H9 (cell line): Measurements from ENCODE around the gene PPFIBP1. TPM values are rescaled to one million over a fixed set of nuclear protein-coding genes. Genes with fewer than 3 reads are reported as not detected.

Experiments
- DNase-seq: peaks from one replicate; pipeline ENCODE4 v3.0.0-alpha.2; 2017
- H2AFZ ChIP-seq: one replicate; pipeline ENCODE4 v1.6.1; 2013; ENCODE audit warnings: mild to moderate bottlenecking, low read length, control low read depth, moderate library complexity
- H2AK5ac ChIP-seq: 2 replicates; pipeline ENCODE4 v1.6.1; 2013; ENCODE audit warnings: low read length, control low read depth, mixed read lengths; ENCODE audit not compliant: insufficient read length
- H2BK120ac ChIP-seq: one replicate; pipeline ENCODE4 v1.6.1; 2013; ENCODE audit warnings: low read depth, mild to moderate bottlenecking, low read length, control low read depth, inconsistent platforms; ENCODE audit not compliant: poor library complexity, severe bottlenecking
- H2BK12ac ChIP-seq: 2 replicates; pipeline ENCODE4 v1.6.1; 2013; ENCODE audit warnings: low read length, control low read depth, mixed read lengths, low read depth; ENCODE audit not compliant: insufficient read length
- H2BK15ac ChIP-seq: 2 replicates; pipeline ENCODE4 v1.6.1; 2013; ENCODE audit warnings: low read depth, low read length, control low read depth
- H2BK20ac ChIP-seq: one replicate; pipeline ENCODE4 v1.6.1; 2013; ENCODE audit warnings: low read depth, mild to moderate bottlenecking, low read length, control low read depth, inconsistent platforms; ENCODE audit not compliant: poor library complexity, severe bottlenecking
- H2BK5ac ChIP-seq: 2 replicates; pipeline ENCODE4 v1.6.1; 2013; ENCODE audit warnings: low read length, control low read depth, mixed read lengths; ENCODE audit not compliant: insufficient read length
- H3K14ac ChIP-seq: 2 replicates; pipeline ENCODE4 v1.6.1; 2013; ENCODE audit warnings: low read length, control low read depth; ENCODE audit not compliant: insufficient read depth
- H3K18ac ChIP-seq: 2 replicates; pipeline ENCODE4 v1.6.1; 2013; ENCODE audit warnings: low read depth, mild to moderate bottlenecking, mixed read lengths, low read length, control low read depth; ENCODE audit not compliant: insufficient read length
- H3K23ac ChIP-seq: 2 replicates; pipeline ENCODE4 v1.6.1; 2013; ENCODE audit warnings: low read length, control low read depth, mixed read lengths, low read depth; ENCODE audit not compliant: insufficient read length
- H3K23me2 ChIP-seq: 2 replicates; pipeline ENCODE4 v1.6.1; 2013; ENCODE audit warnings: low read depth, mild to moderate bottlenecking, mixed read lengths, low read length, control low read depth; ENCODE audit not compliant: insufficient read length, poor library complexity, severe bottlenecking
- H3K27ac ChIP-seq: 2 replicates; pipeline ENCODE4 v1.5.1; 2013; ENCODE audit warnings: low read length, control low read depth, mixed read lengths, low read depth; ENCODE audit not compliant: insufficient read length
- H3K27me3 ChIP-seq: 2 replicates; pipeline ENCODE4 v1.6.1; 2013; ENCODE audit warnings: low read length, control low read depth, inconsistent platforms; ENCODE audit not compliant: insufficient read depth
- H3K4ac ChIP-seq: 2 replicates; pipeline ENCODE4 v1.6.1; 2013; ENCODE audit warnings: low read depth, mild to moderate bottlenecking, control low read depth, inconsistent platforms, low read length, moderate library complexity
- H3K4me1 ChIP-seq: 2 replicates; pipeline ENCODE4 v1.6.1; 2013; ENCODE audit warnings: low read length, control low read depth, inconsistent platforms; ENCODE audit not compliant: insufficient read depth
- H3K4me2 ChIP-seq: 2 replicates; pipeline ENCODE4 v1.6.1; 2013; ENCODE audit warnings: low read length, control low read depth, mixed read lengths; ENCODE audit not compliant: insufficient read length, insufficient read depth
- H3K56ac ChIP-seq: 2 replicates; pipeline ENCODE4 v1.6.1; 2013; ENCODE audit warnings: low read depth, mild to moderate bottlenecking, mixed read lengths, low read length, control low read depth; ENCODE audit not compliant: insufficient read length
- H3K79me1 ChIP-seq: 2 replicates; pipeline ENCODE4 v1.6.1; 2013; ENCODE audit warnings: low read depth, mild to moderate bottlenecking, moderate library complexity, low read length, control low read depth, inconsistent platforms; ENCODE audit not compliant: insufficient read depth, poor library complexity, severe bottlenecking
- H3K79me2 ChIP-seq: 2 replicates; pipeline ENCODE4 v1.6.1; 2013; ENCODE audit warnings: low read length, control low read depth, inconsistent platforms; ENCODE audit not compliant: insufficient read depth
- H3K9ac ChIP-seq: 2 replicates; pipeline ENCODE4 v1.6.1; 2013; ENCODE audit warnings: low read length, control low read depth, mixed read lengths; ENCODE audit not compliant: insufficient read length; ENCODE audit errors: extremely low read depth
- H3K9me3 ChIP-seq: one replicate; pipeline ENCODE4 v1.6.1; 2013; ENCODE audit warnings: low read depth, low read length, inconsistent platforms; ENCODE audit not compliant: control insufficient read depth
- H3T11ph ChIP-seq: one replicate; pipeline ENCODE4 v1.6.1; 2013; ENCODE audit warnings: mild to moderate bottlenecking, low read length, control low read depth, inconsistent platforms
- H4K20me1 ChIP-seq: one replicate; pipeline ENCODE4 v1.6.1; 2013; ENCODE audit not compliant: control insufficient read depth, insufficient read length, insufficient read depth
- H4K5ac ChIP-seq: 2 replicates; pipeline ENCODE4 v1.6.1; 2013; ENCODE audit warnings: low read depth, mild to moderate bottlenecking, mixed read lengths, low read length, control low read depth; ENCODE audit not compliant: insufficient read length
- H4K8ac ChIP-seq: replicated peaks from 2 replicates; pipeline ENCODE4 v1.6.1; 2013; ENCODE audit warnings: low read length, control low read depth, mixed read lengths, low read depth; ENCODE audit not compliant: insufficient read length
- H4K91ac ChIP-seq: 2 replicates; pipeline ENCODE4 v1.6.1; 2013; ENCODE audit warnings: low read depth, mild to moderate bottlenecking, moderate library complexity, mixed read lengths, low read length, control low read depth; ENCODE audit not compliant: insufficient read length
- H3K27ac Mint-ChIP-seq, 3 experiments: 2 replicates in 2 of 3; 3 replicates in 1 of 3; pipeline ENCODE4 v1.8.0; 2020 to 2021; ENCODE audit warnings: mixed read lengths in 3 of 3, mild to moderate bottlenecking in 1 of 3, moderate library complexity in 1 of 3
- H3K27me3 Mint-ChIP-seq: 2 replicates; pipeline ENCODE4 v1.8.0; 2021; ENCODE audit warnings: low read depth, mild to moderate bottlenecking, moderate library complexity, mixed read lengths
- H3K36me3 Mint-ChIP-seq, 3 experiments: 2 replicates in 2 of 3; 3 replicates in 1 of 3; pipeline ENCODE4 v1.8.0; 2020 to 2021; ENCODE audit warnings: low read depth in 3 of 3, mixed read lengths in 3 of 3; ENCODE audit not compliant: insufficient read depth in 1 of 3
- H3K4me1 Mint-ChIP-seq, 2 experiments: 2 replicates each; pipeline ENCODE4 v1.8.0; 2020; ENCODE audit warnings: mixed read lengths in 2 of 2
- H3K4me3 Mint-ChIP-seq, 2 experiments: 2 replicates in 1 of 2; 3 replicates in 1 of 2; pipeline ENCODE4 v1.8.0; 2020 to 2021; ENCODE audit warnings: mild to moderate bottlenecking in 2 of 2, mixed read lengths in 2 of 2, moderate library complexity in 1 of 2
- H3K9me3 Mint-ChIP-seq, 2 experiments: 2 replicates in 1 of 2; 3 replicates in 1 of 2; pipeline ENCODE4 v1.8.0; 2020; ENCODE audit warnings: mild to moderate bottlenecking in 2 of 2, mixed read lengths in 2 of 2, moderate library complexity in 1 of 2
- CTCF ChIP-seq: fragments of 200-600 bp; sonication (generic); conservative IDR thresholded peaks from 3 replicates; pipeline ENCODE4 v1.8.0; 2021; ENCODE audit warnings: antibody characterized with exemption, mild to moderate bottlenecking
- total RNA-seq: library from RNA; stranded (reverse); gene quantifications from 2 replicates; pipeline ENCODE4 v1.2.1, GENCODE V29; 2021

Gene PPFIBP1
- total RNA-seq, 1 experiment from 2014 or later, result 29.2 TPM

DNA sequence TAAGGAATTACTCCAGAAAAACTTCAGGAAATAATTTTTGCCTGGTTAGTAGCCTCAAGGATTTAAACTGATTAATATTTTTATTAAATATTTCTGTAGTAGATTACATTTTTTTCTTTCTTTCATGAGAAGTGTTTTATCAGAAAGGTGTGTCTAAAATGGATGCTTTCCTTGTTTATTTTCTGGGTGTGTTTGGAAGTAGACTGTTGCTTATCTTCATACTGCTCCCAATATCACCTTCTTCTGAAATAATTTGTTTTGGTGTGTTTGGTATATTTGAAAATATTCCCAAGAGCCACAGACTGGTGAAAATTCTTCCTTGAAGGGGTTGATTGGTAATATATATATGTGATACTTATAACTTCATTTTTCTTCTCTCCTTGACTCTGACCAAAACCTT lies 162.1 kb downstream of the PPFIBP1 start:
- H3T11ph ChIP-seq, result no peak overlapping the region
- Mint-ChIP-seq H3K4me3 (no peak overlapping the region), H3K9me3 (no peaks in the 10 kb centered on the region), H3K4me1 (no peaks in the 10 kb centered on the region), H3K36me3 (peaks cover 2 to 41% (median 16%) of the 10 kb centered on the region in 3 experiments; a peak in 6 of 7 replicates), H3K27ac (no peak overlapping the region), H3K27me3 (no peaks in the 10 kb centered on the region)
- no peak overlapping the region for H2BK5ac ChIP-seq
- H3K9me3 ChIP-seq, result no peaks in the 10 kb centered on the region
- H3K79me2 ChIP-seq, result no peaks in the 10 kb centered on the region
- no peak overlapping the region for H3K23ac ChIP-seq
- no peak for DNase-seq
- no peak overlapping the region for H3K27ac ChIP-seq
- no peaks in the 10 kb centered on the region for H3K4me1 ChIP-seq
- H4K91ac ChIP-seq, result no peak overlapping the region
- H3K14ac ChIP-seq, result no peak overlapping the region
- no peak overlapping the region for H3K18ac ChIP-seq
- H3K56ac ChIP-seq, result no peak overlapping the region
- no peak overlapping the region for H2AFZ ChIP-seq
- H2BK12ac ChIP-seq, result no peak overlapping the region
- no peaks in the 10 kb centered on the region for H4K20me1 ChIP-seq
- no peak for TF ChIP-seq CTCF
- H3K9ac ChIP-seq, result no peak overlapping the region
- H4K8ac ChIP-seq, result no peak overlapping the region
- H2BK120ac ChIP-seq, result no peak overlapping the region
- H2BK15ac ChIP-seq, result no peak overlapping the region
- no peak overlapping the region for H2AK5ac ChIP-seq
- no peaks in the 10 kb centered on the region for H3K79me1 ChIP-seq
- no peak overlapping the region for H4K5ac ChIP-seq
- H3K27me3 ChIP-seq, result no peaks in the 10 kb centered on the region
- H3K4ac ChIP-seq, result no peak overlapping the region
- no peak overlapping the region for H2BK20ac ChIP-seq
- no peaks in the 10 kb centered on the region for H3K23me2 ChIP-seq
- no peak overlapping the region for H3K4me2 ChIP-seq
